ENCODE results near the gene VSX2. TPM values are rescaled to one million over a fixed set of nuclear protein-coding genes. Genes with fewer than 3 reads are reported as not detected.

The VSX2 gene
- total RNA-seq, 6 experiments from 2014 or later = not detected

- H3K9me3 Mint-ChIP-seq = no peaks in the 10 kb centered on the region
- no peak for TF ChIP-seq CTCF (IDR thresholded peaks at IDR 0.05)
- no peak overlapping the region for H3K27ac Mint-ChIP-seq
- no peaks in the 10 kb centered on the region for H3K36me3 Mint-ChIP-seq (ENCODE audit: low read depth)
- H3K4me1 Mint-ChIP-seq (ENCODE audit: low read depth) = no peaks in the 10 kb centered on the region
- peak overlapping the region; percentile 75 for H3K4me3 Mint-ChIP-seq
- no peak for DNase-seq
- peaks cover 46% of the 10 kb centered on the region for H3K27me3 Mint-ChIP-seq (ENCODE audit: insufficient read depth)
Observed at GRCh38 chr14:74257941-74258763, 18.9 kb downstream of the VSX2 start.

DNA sequence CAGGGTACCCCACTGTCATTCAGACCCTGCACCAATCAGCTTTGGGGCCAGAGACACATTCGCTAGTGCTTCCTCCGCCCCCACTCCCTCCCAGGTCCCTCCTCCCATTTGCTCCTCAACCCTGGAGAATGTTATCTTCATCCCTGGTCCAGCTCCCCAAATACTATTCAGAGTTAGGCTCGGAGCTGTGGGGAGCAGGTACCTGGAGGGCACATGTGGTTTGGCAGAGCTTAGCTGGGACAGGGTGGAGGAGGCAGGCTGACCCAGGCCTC, 19.5 kb downstream of the VSX2 start:
- Mint-ChIP-seq H3K27me3 (ENCODE audit: insufficient read depth) (peaks cover 46% of the 10 kb centered on the region), H3K4me3 (no peak overlapping the region), H3K27ac (no peak overlapping the region), H3K9me3 (no peaks in the 10 kb centered on the region), H3K36me3 (ENCODE audit: low read depth) (no peaks in the 10 kb centered on the region), H3K4me1 (ENCODE audit: low read depth) (no peaks in the 10 kb centered on the region)
- no peak for TF ChIP-seq CTCF (IDR thresholded peaks at IDR 0.05)
- DNase-seq = no peak

DNA sequence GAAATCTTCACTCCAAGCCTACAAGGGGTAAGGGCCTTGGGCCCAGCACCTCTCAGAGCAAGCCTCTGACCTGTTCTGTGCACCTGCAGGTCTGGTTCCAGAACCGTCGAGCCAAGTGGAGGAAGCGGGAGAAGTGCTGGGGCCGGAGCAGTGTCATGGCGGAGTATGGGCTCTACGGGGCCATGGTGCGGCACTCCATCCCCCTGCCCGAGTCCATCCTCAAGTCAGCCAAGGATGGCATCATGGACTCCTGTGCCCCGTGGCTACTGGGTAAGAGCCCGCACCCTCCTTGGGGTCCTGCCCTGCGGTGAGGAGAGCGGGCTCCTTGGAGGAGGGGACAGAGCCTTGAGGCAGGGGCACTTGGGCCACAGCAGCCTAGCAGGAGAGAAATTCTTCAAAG, 20.3 kb downstream of the VSX2 start:
- Mint-ChIP-seq H3K9me3 (no peaks in the 10 kb centered on the region), H3K27ac (no peak overlapping the region), H3K4me3 (no peak overlapping the region), H3K27me3 (ENCODE audit: insufficient read depth) (peaks cover 48% of the 10 kb centered on the region), H3K4me1 (ENCODE audit: low read depth) (no peaks in the 10 kb centered on the region), H3K36me3 (ENCODE audit: low read depth) (no peaks in the 10 kb centered on the region)
- DNase-seq = no peak
- TF ChIP-seq CTCF (IDR thresholded peaks at IDR 0.05) = no peak

- Mint-ChIP-seq H3K4me3 (no peak overlapping the region), H3K9me3 (no peaks in the 10 kb centered on the region), H3K27me3 (ENCODE audit: insufficient read depth) (peaks cover 45% of the 10 kb centered on the region), H3K4me1 (ENCODE audit: low read depth) (no peaks in the 10 kb centered on the region), H3K36me3 (ENCODE audit: low read depth) (no peaks in the 10 kb centered on the region), H3K27ac (no peak overlapping the region)
- no peak for DNase-seq
- no peak for TF ChIP-seq CTCF (IDR thresholded peaks at IDR 0.05)
Observed at GRCh38 chr14:74260525-74261233, 21.4 kb downstream of the VSX2 start.

DNA sequence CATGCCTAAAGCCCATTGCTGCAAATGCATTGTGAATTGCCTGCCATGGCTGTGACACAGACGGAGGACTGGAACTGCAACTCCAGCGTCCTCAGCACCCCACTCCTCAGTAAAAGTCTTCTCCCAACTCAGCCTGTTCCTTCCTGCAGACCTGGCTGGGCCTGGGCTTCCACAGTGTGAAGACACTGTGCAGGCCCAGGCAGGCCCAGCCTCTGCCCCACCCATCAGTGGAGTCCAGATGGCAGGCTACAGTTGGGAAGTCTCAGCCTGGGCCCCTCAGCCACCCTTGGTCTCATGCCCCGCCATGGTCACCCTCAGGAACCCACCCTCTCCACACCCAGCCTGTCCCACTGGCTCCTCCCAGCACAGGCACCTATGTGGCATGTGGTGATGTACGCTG, 22.0 kb downstream of the VSX2 start:
- no peak overlapping the region for H3K4me3 Mint-ChIP-seq
- H3K4me1 Mint-ChIP-seq (ENCODE audit: low read depth) = no peaks in the 10 kb centered on the region
- H3K27me3 Mint-ChIP-seq (ENCODE audit: insufficient read depth) = peaks cover 47% of the 10 kb centered on the region
- no peak overlapping the region for H3K27ac Mint-ChIP-seq
- DNase-seq = no peak
- H3K36me3 Mint-ChIP-seq (ENCODE audit: low read depth) = no peaks in the 10 kb centered on the region
- H3K9me3 Mint-ChIP-seq = no peaks in the 10 kb centered on the region
- no peak for TF ChIP-seq CTCF (IDR thresholded peaks at IDR 0.05)

Data from HFFc6 (cell line).